Stimulated activated CD8-positive, alpha-beta memory T cell treated with anti-CD3 and anti-CD28 coated beads, Interleukin-4, amount 100 ng/mL, for 24 hours (primary cell): ENCODE measurements around the gene RIT1.
"Not testable (repeated sequence)": the region's sequence is repeated elsewhere in the genome, so short reads cannot be mapped to it uniquely, and the experiment has no call there.

Experiments
- DNase-seq: peaks from one replicate; pipeline ENCODE4 v3.0.0-alpha.2; 2020; ENCODE audit warnings: low read depth

The RIT1 gene

DNA sequence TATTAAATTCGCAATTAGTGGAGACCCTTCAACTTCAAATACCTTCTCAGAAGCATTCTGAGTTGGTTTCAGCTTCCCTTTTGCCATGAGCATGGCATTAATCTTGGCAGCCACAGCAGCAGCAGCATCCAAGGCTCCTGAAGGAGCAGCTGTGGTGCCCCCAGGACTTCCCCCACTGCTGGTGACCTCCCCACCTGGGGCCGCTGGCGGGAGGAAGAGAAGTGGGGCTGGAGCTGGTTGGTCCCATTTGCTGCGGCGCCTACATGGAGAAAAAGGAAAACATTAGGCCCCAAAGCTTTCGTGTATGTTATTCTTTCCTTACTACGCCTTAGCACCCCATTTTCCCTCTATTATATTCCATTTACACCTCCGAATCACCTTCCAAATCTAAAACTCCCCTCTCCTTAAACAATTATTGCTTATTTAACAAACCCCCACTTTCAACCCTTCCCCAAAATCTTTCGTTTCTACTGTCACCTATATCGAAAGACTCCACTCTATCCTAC, 22.5 kb upstream of the RIT1 start:
- DNase-seq = no peak

DNA sequence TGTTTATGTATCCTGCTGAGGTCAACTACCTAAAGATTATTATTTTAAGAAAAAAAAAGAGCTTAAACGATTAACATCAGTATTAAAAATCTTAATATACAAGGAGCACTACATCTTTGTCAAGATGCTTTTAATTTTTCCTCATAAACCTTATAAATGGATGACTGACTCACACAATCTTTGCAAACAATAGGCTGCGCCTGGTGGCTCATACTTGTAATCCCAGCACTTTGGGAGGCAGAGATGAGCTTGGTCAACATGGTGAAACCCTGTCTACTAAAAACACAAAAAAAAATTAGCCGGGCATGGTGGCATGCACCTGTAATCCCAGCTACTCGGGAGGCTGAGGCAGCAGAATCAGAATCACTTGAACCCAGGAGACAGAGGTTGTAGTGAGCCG, 21.3 kb upstream of the RIT1 start:
- DNase-seq = no peak

DNA sequence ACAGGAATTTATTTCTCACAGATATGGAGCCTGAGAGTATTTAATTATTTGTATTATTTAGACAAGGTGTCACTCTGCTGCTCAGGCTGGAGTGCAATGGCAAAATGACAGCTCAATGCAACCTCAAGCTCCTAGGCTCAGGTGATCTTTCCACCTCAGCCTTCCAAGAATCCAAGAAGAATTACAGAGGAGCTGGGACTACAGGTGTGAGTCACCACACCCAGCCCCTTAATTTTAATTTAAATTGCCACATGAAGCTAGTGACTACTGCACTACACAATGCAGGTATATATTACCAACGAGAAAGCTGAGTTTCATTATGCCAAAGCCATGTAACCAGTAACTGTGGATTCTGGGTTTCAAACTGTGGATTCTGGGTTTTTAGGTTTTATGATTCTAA, 20.9 kb upstream of the RIT1 start:
- DNase-seq = no peak

DNA sequence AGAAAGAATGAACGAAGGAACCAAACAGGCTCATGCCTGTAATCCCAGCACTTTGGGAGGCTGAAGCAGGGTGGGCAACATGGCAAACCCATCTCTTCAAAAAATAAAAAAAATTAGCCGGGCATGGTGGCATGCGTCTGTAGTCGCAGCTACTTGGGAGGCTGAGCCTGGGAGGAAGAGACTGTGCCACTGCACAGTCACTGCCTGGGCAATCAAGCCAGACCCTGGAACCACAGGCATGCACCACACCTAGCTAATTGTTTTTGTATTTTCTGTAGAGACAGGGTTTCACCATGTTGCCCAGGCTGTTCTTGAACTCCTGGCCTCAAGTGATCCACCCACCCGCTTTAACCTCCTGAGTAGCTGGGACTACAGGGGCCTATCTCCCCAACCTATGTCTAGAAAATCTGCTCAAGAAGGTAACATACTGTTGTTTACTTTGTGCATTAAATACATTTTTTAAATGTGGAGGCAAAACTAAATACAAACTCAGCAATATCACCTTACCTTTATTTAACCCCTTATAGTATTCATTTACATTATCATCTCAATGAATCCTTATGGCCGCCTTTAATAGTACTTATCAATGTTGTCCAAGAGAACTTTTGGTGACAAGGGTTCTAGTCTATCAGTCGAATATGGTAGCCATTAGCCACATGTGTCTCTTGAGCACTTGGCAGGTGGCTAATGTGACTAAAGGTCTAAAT, 20.3 kb upstream of the RIT1 start:
- no peak for DNase-seq

DNA sequence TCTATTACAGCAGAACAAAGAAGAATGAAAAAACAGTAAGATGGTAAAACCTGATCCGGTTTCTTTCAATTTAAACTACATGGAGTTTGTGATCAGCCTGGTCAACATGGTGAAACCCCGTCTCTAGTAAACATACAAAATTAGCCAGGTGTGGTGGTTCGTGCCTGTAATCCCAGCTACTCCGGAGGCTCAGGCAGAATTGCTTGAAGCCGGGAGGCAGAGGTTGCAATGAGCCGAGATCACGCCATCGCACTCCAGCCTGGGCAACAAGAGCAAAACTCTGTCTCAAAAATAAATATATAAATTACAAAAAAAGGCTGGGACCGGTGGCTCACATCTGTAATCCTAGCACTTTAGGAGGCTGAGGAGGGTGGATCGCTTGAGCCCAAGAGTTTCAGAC, 19.6 kb upstream of the RIT1 start:
- not testable (repeated sequence) for DNase-seq

DNA sequence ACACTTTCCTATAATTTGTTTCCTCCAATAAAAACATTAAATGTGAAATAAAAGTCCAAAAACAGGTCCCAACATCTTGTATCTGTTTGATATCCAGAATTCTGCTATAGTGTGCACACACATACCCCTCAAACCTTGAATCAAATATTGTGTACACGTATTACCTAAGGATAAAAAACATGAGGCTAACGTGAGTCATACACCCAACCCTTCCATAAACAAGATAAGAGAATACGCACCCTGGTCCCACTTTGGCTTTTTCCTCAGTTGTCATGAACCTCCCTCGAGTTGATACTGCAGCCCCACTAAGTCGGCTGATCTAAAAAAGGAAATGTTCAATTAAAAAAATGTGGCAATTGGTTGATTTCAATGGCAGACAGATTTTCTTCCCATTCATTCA, 17.9 kb upstream of the RIT1 start:
- DNase-seq = no peak

DNA sequence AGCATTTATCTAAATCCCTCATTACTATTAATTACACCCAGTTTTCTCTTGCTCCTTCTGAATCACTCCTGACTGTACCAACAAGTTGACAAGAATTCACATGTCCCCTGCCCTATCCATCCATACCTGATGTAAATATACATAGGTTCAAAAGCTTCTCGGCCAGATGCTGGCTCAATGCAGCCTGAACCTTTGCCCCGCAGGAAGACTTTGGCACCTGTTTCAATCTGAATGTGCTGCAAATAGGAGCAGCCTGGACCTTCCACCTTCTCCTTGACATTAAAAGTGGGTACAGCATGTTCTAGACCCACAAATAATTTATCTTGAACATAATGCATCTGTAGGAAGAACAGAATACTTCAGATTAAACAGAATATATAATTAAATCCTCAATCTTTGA, 14.4 kb upstream of the RIT1 start:
- no peak for DNase-seq

DNA sequence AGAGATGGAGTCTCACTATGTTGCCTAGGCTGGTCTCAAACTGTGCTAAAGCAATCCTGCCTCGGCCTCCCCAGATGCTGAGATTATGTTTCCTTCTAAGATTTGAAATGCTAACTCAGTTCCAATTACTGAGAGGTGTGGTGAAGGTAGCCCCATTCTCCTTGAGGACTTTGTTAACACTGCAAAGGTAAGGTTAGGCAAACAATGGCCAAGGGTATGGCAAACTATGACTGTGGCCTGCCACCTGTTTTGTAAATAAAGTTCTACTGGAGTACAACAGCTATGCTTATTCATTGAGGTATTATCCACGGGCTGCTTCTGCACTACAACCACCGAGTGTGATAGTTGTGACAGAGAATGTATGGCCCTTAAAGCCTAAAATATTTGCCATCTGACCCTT, 9.6 kb upstream of the RIT1 start:
- DNase-seq = no peak

DNA sequence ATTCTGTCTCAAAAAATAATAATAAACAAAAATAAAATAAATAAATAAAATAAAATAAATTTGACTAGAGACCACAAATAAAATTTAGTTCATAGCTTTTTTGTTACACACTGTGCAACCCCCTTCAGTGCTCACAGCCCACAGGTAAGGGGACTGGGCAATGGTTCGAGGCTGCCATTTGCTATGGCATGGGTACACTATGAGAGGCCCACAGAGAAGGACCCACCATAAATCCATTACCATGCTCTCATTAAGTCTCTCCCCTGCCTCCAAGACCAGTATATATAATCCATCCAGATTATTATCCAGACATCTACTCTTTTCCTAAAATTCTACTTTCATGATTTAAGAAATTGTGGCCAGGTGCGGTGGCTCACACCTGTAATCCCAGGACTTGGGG, 8.7 kb upstream of the RIT1 start:
- no peak for DNase-seq

DNA sequence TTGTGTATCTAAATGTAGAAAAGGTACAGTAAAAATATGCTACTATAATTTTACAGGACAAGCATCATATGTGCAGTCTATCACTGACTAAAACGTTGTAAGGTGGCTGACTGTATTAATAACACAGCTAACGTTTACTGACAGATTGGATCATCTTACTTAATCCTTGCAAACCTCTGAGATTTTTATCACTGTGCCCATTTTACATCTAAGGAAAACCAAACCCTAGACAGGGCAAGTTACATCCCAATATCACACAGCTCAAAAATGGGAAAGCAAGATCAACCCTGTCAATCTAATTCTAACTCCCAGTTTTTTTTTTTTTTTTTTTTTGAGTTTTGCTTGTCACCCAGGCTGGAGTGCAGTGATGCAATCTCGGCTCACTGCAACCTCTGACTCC, 7.5 kb upstream of the RIT1 start:
- no peak for DNase-seq

DNA sequence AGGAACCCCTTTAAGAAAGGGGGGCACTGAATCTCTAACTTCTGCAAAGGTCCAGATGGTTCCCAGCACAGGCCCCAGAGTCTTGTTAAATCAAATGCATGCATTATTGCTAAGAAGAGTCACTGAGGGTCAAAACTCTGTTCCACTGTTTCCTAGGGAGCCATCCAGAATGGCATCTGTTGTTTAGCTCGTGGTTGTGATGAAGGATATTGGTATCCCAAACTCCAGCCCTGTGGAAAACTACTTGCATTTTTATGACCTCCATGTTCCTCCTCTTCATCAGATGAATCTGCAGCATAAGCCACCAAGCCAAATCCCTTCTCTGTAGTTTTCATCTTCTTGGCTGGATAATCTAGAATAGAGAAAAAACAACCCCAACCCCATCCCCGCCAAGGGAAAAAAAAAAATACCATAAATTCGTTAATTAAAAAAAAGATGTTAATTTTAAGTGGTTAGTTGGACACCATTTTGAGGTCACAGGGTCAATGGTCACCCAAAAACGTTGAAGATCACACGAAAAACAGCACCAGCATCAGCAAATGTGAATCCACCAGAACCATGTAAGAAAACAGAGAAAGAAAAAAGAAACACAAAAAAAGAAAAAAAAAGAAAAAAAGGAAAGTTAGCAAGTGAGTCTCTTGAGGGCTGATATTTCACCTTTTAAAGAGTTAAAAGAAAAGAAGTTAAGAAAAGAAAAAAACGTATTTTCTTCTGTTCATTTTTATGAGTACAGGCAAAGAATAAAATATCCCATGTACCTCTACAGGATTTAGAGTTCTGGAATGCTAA, 3.0 kb upstream of the RIT1 start:
- DNase-seq = no peak

DNA sequence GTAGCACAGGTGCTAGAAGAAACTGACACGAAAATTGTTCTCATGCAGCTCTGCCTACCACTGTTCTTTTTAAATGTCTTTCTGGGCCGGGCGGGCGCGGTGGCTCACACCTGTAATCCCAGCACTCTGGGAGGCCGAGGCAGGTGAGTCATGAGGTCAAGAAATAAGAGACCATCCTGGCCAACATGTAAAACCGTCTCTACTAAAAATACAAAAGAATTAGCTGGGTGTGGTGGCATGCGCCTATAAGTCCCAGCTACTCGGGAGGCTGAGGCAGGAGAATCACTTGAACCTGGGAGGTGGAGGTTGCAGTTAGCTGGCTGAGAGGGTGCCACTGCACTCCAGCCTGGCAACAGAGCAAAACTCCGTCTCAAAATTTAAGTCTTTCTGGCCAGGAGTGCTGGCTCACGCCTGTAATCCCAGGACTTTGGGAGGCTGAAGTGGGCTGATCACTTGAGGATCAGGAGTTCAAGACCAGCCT, 947 bp upstream of the RIT1 start:
- no peak for DNase-seq

DNA sequence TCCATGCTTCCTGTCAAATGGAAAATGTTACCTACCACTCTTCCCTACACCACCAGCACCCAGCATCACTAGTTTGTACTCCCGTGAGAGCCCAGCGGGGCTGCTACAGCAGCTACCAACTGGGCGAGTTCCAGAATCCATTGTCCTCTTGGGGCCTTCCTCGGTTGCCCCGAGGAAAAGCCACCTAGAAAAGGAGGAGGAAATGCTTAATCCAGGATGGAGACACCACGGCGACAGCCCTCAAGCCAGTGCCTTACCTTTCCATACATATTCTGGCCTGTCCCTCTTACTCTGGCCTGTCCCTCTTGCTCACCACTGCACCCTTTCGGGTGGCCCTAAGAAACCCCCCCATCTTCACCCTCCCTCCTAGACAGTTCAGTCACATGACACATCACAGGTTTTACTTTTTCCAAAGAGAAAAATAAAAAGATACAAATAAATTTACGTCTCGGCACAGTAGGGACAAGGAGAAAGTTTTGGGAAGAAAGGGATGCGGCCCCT, 478 bp downstream of the RIT1 start:
- no peak for DNase-seq

DNA sequence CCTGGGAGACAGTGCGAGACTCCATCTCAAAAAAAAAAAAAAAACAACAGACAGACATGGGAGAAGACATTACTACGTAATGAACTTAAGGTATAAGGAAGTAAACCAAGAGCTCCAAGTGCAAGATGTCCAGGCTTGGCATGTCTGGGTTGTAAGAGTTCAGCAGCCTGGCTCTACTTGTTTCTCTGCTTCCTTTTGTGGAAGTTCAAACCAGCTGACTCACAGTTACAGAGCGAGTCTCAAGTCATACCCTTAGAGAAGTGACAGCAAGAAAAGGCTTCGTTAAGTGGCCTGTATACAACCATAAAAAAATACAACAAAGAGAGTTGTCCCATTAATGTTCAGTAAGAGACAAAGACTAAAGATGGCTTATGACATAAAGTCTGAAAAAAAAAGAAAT, 1.3 kb downstream of the RIT1 start:
- DNase-seq = no peak

DNA sequence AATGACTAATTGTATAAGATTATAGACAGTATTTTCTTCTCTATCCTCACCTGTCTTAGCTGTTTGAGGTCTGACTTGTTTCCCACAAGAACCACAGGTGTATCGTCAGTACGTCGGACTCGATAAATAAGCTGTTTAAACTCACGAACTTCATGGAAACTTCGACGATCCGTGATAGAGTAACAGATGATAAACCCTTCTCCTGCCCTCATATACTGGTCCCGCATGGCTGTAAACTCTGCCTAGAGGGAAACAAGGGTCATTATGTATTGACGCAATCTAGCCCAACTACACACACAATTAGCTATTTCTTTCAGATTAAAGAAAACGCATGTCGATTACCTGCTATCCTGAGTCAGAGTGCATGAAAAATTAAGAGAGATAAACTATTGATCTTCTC, 6.9 kb downstream of the RIT1 start:
- DNase-seq = no peak

DNA sequence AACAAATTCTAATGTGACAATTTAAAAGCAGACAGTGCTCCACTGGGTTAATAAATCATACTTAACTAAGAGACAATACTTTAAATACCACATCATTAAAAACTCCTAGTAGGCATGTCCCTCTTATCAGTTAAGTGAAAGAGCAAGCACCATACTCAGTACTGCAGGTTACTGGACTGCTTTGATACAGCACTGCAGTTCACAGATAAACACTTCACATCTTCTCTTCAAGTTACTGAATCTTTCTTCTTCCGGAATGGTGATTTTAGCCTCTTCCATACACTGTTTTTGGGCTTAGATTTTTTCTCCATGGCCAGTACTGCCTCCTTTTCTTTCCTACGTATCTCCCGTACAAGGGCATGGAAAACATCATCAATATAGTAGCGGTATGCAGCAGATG, 11.0 kb downstream of the RIT1 start:
- no peak for DNase-seq

DNA sequence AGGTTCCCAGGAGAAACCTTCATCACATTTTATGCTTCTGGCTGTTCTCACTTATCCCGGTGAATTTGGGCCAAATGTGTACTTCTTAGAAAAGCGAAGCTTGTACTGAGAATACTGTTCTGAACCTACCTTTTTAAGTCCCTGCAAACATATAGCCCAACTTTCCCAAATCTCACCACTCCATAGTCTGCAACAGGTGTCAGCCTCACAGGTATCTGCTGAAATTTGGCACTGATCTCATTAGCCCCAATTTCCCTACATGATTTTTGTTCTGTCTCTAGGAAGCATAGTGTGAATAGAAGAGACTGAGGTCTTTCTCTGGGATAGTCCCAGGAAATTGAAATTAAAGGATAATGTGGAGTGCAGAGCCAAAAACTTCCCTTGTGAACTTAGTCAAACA, 11.5 kb downstream of the RIT1 start:
- no peak for DNase-seq

DNA sequence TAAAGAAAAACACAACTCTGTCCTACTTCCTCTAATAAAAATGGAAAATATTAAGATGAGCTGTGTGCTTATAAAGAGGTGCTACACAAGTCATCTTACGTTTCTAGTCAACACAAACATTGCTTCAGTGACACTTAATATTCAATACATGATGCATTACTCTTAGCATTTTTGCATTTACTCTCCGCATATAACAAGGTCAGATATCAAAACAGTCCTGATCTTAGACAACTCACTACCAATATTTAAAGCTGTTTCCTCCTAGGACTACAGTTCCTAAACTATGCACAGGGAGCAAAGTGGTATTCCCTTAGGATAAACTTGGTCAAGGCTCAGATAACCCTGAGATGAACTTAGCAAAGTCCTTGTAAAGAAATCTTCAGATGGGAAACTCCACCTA, 12.3 kb downstream of the RIT1 start:
- DNase-seq = no peak

DNA sequence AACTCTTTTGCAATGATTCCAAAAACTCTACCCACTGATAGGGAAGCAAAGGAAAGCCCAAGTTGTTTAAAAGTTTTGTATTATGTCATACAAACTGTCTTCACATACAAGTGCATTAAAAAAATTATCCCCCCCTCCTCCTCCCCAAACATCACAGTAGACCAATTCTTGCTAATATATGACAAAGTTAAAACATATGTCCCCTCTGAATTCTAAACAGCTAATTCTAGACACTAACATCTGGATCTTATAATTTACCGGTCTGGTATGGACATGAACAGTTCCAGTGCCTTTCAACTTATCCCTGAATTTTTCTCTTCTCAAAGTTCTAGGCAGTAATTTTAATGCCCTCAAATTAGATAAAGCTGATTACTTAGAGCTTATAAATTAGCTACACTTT, 13.4 kb downstream of the RIT1 start:
- DNase-seq = no peak

DNA sequence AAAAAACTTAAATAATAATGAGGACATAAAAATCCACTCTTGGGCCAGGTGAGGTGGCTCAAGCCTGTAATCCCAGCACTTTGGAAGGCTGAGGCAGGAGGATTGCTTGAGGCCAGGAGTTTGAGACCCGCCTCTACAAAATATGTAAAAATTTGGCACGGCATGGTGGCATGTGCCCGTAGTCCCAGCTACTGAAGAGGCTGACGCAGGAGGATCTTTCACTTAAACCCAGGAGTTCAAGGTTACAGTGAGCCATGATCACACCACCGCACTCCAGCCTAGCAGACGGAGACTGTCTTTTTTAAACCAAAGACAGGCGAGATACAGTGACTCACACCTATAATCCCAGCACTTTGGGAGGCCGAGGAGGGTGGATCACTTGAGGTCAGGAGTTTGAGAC, 14.7 kb downstream of the RIT1 start:
- DNase-seq = not testable (repeated sequence)

DNA sequence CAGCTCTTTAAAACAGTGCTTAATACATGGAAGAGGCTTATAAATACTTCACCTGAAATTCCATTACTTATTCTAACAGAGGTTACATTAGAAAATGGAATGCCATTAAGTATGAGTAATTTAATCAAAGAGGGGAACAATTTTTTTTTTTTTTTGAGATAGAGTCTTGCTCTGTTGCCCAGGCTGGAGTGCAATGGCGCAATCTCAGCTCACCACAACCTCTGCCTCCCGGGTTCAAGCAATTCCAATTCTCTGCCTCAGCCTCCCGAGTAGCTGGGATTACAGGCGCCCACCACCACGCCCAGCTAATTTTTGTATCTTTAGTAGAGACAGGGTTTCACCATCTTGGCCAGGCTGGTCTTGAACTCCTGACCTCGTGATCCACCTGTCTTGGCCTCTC, 15.5 kb downstream of the RIT1 start:
- not testable (repeated sequence) for DNase-seq

DNA sequence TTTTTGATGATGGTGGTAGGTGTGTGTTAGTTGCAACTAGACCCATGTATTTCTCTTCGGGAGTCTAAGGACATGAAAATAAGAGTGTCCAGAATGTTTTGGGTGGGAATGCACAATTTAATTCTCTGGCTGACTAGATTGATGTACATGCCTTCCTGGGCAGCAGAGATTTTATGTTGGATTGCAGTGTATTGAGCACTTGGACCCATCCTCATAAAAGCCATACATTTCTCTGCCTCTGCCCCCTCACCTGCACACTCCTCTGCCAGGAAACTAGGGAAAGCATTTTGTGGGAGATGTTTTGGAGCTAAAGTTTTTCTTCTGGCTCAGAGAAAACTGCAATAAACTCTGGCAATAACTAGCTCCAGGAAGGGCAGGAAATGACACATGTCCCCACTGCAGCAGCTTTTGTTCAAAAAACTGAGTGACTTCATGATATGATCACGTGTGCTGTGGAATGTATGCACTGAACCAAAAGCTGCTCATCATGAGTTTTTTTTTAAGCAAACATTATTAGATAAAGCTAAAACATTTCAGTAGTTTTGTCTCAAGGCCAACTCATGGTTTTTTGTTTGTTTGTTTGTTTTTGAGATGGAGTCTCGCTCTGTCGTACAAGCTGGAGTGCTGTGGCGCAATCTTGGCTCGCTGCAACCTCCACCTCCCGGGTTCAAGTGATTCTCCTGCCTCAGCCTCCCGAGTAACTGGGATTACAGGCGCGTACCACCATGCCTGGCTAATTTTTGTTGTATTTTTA, 17.6 kb downstream of the RIT1 start:
- DNase-seq = no peak

DNA sequence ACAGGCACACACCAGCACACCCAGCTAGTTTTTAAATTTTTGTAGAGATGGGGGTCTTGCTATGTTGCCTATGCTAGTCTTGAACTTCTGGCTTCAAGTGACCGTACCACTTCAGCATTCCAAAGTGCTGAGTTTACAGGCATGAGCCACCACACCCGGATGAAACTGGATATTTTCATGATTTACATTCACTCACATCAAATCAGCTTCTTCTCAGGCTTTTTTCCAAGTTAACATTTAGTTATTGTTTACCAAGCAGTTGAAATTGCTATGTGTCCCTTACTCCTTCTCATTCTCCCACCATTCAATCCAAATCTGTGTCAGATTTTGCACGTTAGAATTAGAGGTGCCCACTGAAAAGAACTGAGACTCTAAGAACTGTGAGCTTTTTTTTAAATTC, 18.4 kb downstream of the RIT1 start:
- no peak for DNase-seq
